ENCODE measurements around the gene MYG1.
A peak's percentile ranks its signal among the peaks of the same experiment; 100 is the strongest.

The MYG1 gene

GRCh38 chr12:53343449-53343848, 44.0 kb downstream of the MYG1 start:
- Histone ChIP-seq H3K27me3 (ENCODE audit: control insufficient read depth in 1 of 2, insufficient read depth in 2 of 2, low read length in 2 of 2) (peaks cover 6% of the 10 kb centered on the region in 2 donors), H3K9ac (ENCODE audit: low read length in 2 of 2) (no peak overlapping the region), H3K27ac (ENCODE audit: low read length) (no peak overlapping the region), H3K36me3 (ENCODE audit: control insufficient read depth in 2 of 2, insufficient read depth in 2 of 2, low read length in 2 of 2) (no peaks in the 10 kb centered on the region), H3K4me3 (ENCODE audit: low read length in 2 of 2) (no peak overlapping the region), H3K9me3 (ENCODE audit: control insufficient read depth in 2 of 2, low read length in 2 of 2) (no peaks in the 10 kb centered on the region), H3K4me1 (ENCODE audit: control insufficient read depth, insufficient read depth, low read length) (peaks cover 18% of the 10 kb centered on the region)

GRCh38 chr12:53343969-53344368, 44.5 kb downstream of the MYG1 start:
- peak overlapping the region in 1 of 2 donors; percentile 71 for H3K9ac ChIP-seq (ENCODE audit: low read length in 2 of 2)
- peak overlapping the region in 1 of 2 donors; percentile 86 for H3K4me3 ChIP-seq (ENCODE audit: low read length in 2 of 2)
- H3K27me3 ChIP-seq (ENCODE audit: control insufficient read depth in 1 of 2, insufficient read depth in 2 of 2, low read length in 2 of 2) = peaks cover 1% of the 10 kb centered on the region in 2 donors
- peak overlapping the region; percentile 24 for H3K27ac ChIP-seq (ENCODE audit: low read length)
- H3K9me3 ChIP-seq (ENCODE audit: control insufficient read depth in 2 of 2, low read length in 2 of 2) = no peaks in the 10 kb centered on the region
- no peaks in the 10 kb centered on the region for H3K36me3 ChIP-seq (ENCODE audit: control insufficient read depth in 2 of 2, insufficient read depth in 2 of 2, low read length in 2 of 2)
- H3K4me1 ChIP-seq (ENCODE audit: control insufficient read depth, insufficient read depth, low read length) = peaks cover 18% of the 10 kb centered on the region

- H3K27me3 ChIP-seq (ENCODE audit: control insufficient read depth in 1 of 2, insufficient read depth in 2 of 2, low read length in 2 of 2) = no peaks in the 10 kb centered on the region
- peak overlapping the region; percentile 71 to 72 for H3K9ac ChIP-seq (ENCODE audit: low read length in 2 of 2)
- H3K4me1 ChIP-seq (ENCODE audit: control insufficient read depth, insufficient read depth, low read length) = peaks cover 18% of the 10 kb centered on the region
- H3K36me3 ChIP-seq (ENCODE audit: control insufficient read depth in 2 of 2, insufficient read depth in 2 of 2, low read length in 2 of 2) = no peaks in the 10 kb centered on the region
- H3K4me3 ChIP-seq (ENCODE audit: low read length in 2 of 2) = peak overlapping the region; percentile 60 to 86
- H3K27ac ChIP-seq (ENCODE audit: low read length) = peak overlapping the region; percentile 77
- H3K9me3 ChIP-seq (ENCODE audit: control insufficient read depth in 2 of 2, low read length in 2 of 2) = no peaks in the 10 kb centered on the region
These were observed 45.0 kb downstream of the MYG1 start for GRCh38 chr12:53344487-53344823.

- Histone ChIP-seq H3K36me3 (ENCODE audit: control insufficient read depth in 2 of 2, insufficient read depth in 2 of 2, low read length in 2 of 2) (no peaks in the 10 kb centered on the region), H3K4me1 (ENCODE audit: control insufficient read depth, insufficient read depth, low read length) (peaks cover 18% of the 10 kb centered on the region), H3K9me3 (ENCODE audit: control insufficient read depth in 2 of 2, low read length in 2 of 2) (no peaks in the 10 kb centered on the region), H3K4me3 (ENCODE audit: low read length in 2 of 2) (peak overlapping the region; percentile 86), H3K27me3 (ENCODE audit: control insufficient read depth in 1 of 2, insufficient read depth in 2 of 2, low read length in 2 of 2) (no peaks in the 10 kb centered on the region), H3K9ac (ENCODE audit: low read length in 2 of 2) (peak overlapping the region; percentile 75 to 84), H3K27ac (ENCODE audit: low read length) (peak overlapping the region; percentile 77)
These were observed 45.5 kb downstream of the MYG1 start for GRCh38 chr12:53344824-53345485.

GRCh38 chr12:53345486-53346188, 46.1 kb downstream of the MYG1 start:
- Histone ChIP-seq H3K9me3 (ENCODE audit: control insufficient read depth in 2 of 2, low read length in 2 of 2) (no peaks in the 10 kb centered on the region), H3K36me3 (ENCODE audit: control insufficient read depth in 2 of 2, insufficient read depth in 2 of 2, low read length in 2 of 2) (no peaks in the 10 kb centered on the region), H3K4me3 (ENCODE audit: low read length in 2 of 2) (peak overlapping the region in 1 of 2 donors; percentile 86), H3K4me1 (ENCODE audit: control insufficient read depth, insufficient read depth, low read length) (peaks cover 18% of the 10 kb centered on the region), H3K27me3 (ENCODE audit: control insufficient read depth in 1 of 2, insufficient read depth in 2 of 2, low read length in 2 of 2) (no peaks in the 10 kb centered on the region), H3K9ac (ENCODE audit: low read length in 2 of 2) (peak overlapping the region; percentile 29 to 75), H3K27ac (ENCODE audit: low read length) (peak overlapping the region; percentile 77)

GRCh38 chr12:53346491-53346890, 47.0 kb downstream of the MYG1 start:
- Histone ChIP-seq H3K4me1 (ENCODE audit: control insufficient read depth, insufficient read depth, low read length) (peaks cover 18% of the 10 kb centered on the region), H3K27ac (ENCODE audit: low read length) (no peak overlapping the region), H3K4me3 (ENCODE audit: low read length in 2 of 2) (no peak overlapping the region), H3K9ac (ENCODE audit: low read length in 2 of 2) (no peak overlapping the region), H3K9me3 (ENCODE audit: control insufficient read depth in 2 of 2, low read length in 2 of 2) (no peaks in the 10 kb centered on the region), H3K36me3 (ENCODE audit: control insufficient read depth in 2 of 2, insufficient read depth in 2 of 2, low read length in 2 of 2) (no peaks in the 10 kb centered on the region), H3K27me3 (ENCODE audit: control insufficient read depth in 1 of 2, insufficient read depth in 2 of 2, low read length in 2 of 2) (no peaks in the 10 kb centered on the region)

GRCh38 chr12:53347905-53348304, 48.4 kb downstream of the MYG1 start:
- no peaks in the 10 kb centered on the region for H3K36me3 ChIP-seq (ENCODE audit: control insufficient read depth in 2 of 2, insufficient read depth in 2 of 2, low read length in 2 of 2)
- H3K4me1 ChIP-seq (ENCODE audit: control insufficient read depth, insufficient read depth, low read length) = peaks cover 18% of the 10 kb centered on the region

GRCh38 chr12:53352331-53353256, 53.1 kb downstream of the MYG1 start:
- Histone ChIP-seq H3K27ac (ENCODE audit: low read length) (no peak overlapping the region), H3K36me3 (ENCODE audit: control insufficient read depth in 2 of 2, insufficient read depth in 2 of 2, low read length in 2 of 2) (no peaks in the 10 kb centered on the region), H3K27me3 (ENCODE audit: control insufficient read depth in 1 of 2, insufficient read depth in 2 of 2, low read length in 2 of 2) (no peaks in the 10 kb centered on the region), H3K4me3 (ENCODE audit: low read length in 2 of 2) (no peak overlapping the region), H3K4me1 (ENCODE audit: control insufficient read depth, insufficient read depth, low read length) (no peaks in the 10 kb centered on the region), H3K9me3 (ENCODE audit: control insufficient read depth in 2 of 2, low read length in 2 of 2) (no peaks in the 10 kb centered on the region), H3K9ac (ENCODE audit: low read length in 2 of 2) (no peak overlapping the region)

More at GRCh38 chr12:53347905-53348304, 48.4 kb downstream of the MYG1 start:
- H3K27ac ChIP-seq (ENCODE audit: low read length) = no peak overlapping the region
- no peak overlapping the region for H3K4me3 ChIP-seq (ENCODE audit: low read length in 2 of 2)
- no peak overlapping the region for H3K9ac ChIP-seq (ENCODE audit: low read length in 2 of 2)
- no peaks in the 10 kb centered on the region for H3K9me3 ChIP-seq (ENCODE audit: control insufficient read depth in 2 of 2, low read length in 2 of 2)
- H3K27me3 ChIP-seq (ENCODE audit: control insufficient read depth in 1 of 2, insufficient read depth in 2 of 2, low read length in 2 of 2) = no peaks in the 10 kb centered on the region

GRCh38 chr12:53353257-53353655, 53.8 kb downstream of the MYG1 start:
- no peaks in the 10 kb centered on the region for H3K36me3 ChIP-seq (ENCODE audit: control insufficient read depth in 2 of 2, insufficient read depth in 2 of 2, low read length in 2 of 2)
- no peaks in the 10 kb centered on the region for H3K4me1 ChIP-seq (ENCODE audit: control insufficient read depth, insufficient read depth, low read length)
- H3K4me3 ChIP-seq (ENCODE audit: low read length in 2 of 2) = no peak overlapping the region
- no peak overlapping the region for H3K27ac ChIP-seq (ENCODE audit: low read length)
- no peaks in the 10 kb centered on the region for H3K27me3 ChIP-seq (ENCODE audit: control insufficient read depth in 1 of 2, insufficient read depth in 2 of 2, low read length in 2 of 2)
- no peak overlapping the region for H3K9ac ChIP-seq (ENCODE audit: low read length in 2 of 2)
- no peaks in the 10 kb centered on the region for H3K9me3 ChIP-seq (ENCODE audit: control insufficient read depth in 2 of 2, low read length in 2 of 2)

- Histone ChIP-seq H3K9me3 (ENCODE audit: control insufficient read depth in 2 of 2, low read length in 2 of 2) (no peaks in the 10 kb centered on the region), H3K4me3 (ENCODE audit: low read length in 2 of 2) (no peak overlapping the region), H3K27ac (ENCODE audit: low read length) (no peak overlapping the region), H3K36me3 (ENCODE audit: control insufficient read depth in 2 of 2, insufficient read depth in 2 of 2, low read length in 2 of 2) (no peaks in the 10 kb centered on the region), H3K4me1 (ENCODE audit: control insufficient read depth, insufficient read depth, low read length) (no peaks in the 10 kb centered on the region), H3K27me3 (ENCODE audit: control insufficient read depth in 1 of 2, insufficient read depth in 2 of 2, low read length in 2 of 2) (no peaks in the 10 kb centered on the region), H3K9ac (ENCODE audit: low read length in 2 of 2) (no peak overlapping the region)
These were observed 55.6 kb downstream of the MYG1 start for GRCh38 chr12:53355121-53355520.
